ENCODE measurements around the gene IL6R.
"Not testable (repeated sequence)": the region's sequence is repeated elsewhere in the genome, so short reads cannot be mapped to it uniquely, and the experiment has no call there.

The IL6R gene

GRCh38 chr1:154481053-154481452, 75.9 kb downstream of the IL6R start:
- H3K4me1 ChIP-seq, result peaks cover 36 to 72% (median 65%) of the 10 kb centered on the region in 10 experiments
- H3K9me3 ChIP-seq (replicated peaks in 1 of 11), result no peaks in the 10 kb centered on the region
- peak overlapping the region in 8 of 11 experiments; percentile 7 to 42 (median 18); a peak in 11 of 22 replicates for H3K27ac ChIP-seq
- no peaks in the 10 kb centered on the region for H4K20me1 ChIP-seq
- H3K9ac ChIP-seq, result peak overlapping the region in 7 of 11 experiments; percentile 6 to 30 (median 23); a peak in 5 of 22 replicates
- H3K27me3 ChIP-seq, result no peaks in the 10 kb centered on the region
- H3K4me2 ChIP-seq, result peak overlapping the region in 10 of 11 experiments; percentile 1 to 33 (median 16); a peak in 12 of 22 replicates
- H3K36me3 ChIP-seq, result no peaks in the 10 kb centered on the region
- H3K4me3 ChIP-seq, result no peak overlapping the region
- no peak for TF ChIP-seq Cebpa-rat (IDR thresholded peaks at IDR 0.05)

- Histone ChIP-seq H3K9me3 (replicated peaks in 1 of 11) (no peaks in the 10 kb centered on the region), H3K27ac (peak overlapping the region in 9 of 11 experiments; percentile 34 to 78 (median 68); a peak in 16 of 22 replicates), H4K20me1 (no peaks in the 10 kb centered on the region), H3K4me2 (peak overlapping the region; percentile 55 to 84 (median 75); a peak in 21 of 22 replicates), H3K4me3 (no peak overlapping the region), H3K27me3 (no peaks in the 10 kb centered on the region), H3K4me1 (peaks cover 36 to 69% (median 65%) of the 10 kb centered on the region in 10 experiments), H3K36me3 (no peaks in the 10 kb centered on the region), H3K9ac (peak overlapping the region in 3 of 11 experiments; percentile 30 to 41 (median 38); a peak in 1 of 22 replicates)
- no peak for TF ChIP-seq Cebpa-rat (IDR thresholded peaks at IDR 0.05)
Measured at GRCh38 chr1:154483941-154484803, 79.0 kb downstream of the IL6R start.

- peak overlapping the region in 10 of 11 experiments; percentile 13 to 78 (median 68); a peak in 19 of 22 replicates for H3K27ac ChIP-seq
- H3K9me3 ChIP-seq (replicated peaks in 1 of 11), result no peaks in the 10 kb centered on the region
- no peaks in the 10 kb centered on the region for H4K20me1 ChIP-seq
- H3K4me3 ChIP-seq, result peak overlapping the region in 5 of 10 experiments; percentile 8 to 36 (median 16); a peak in 3 of 20 replicates
- peaks cover 34 to 70% (median 60%) of the 10 kb centered on the region in 10 experiments for H3K4me1 ChIP-seq
- TF ChIP-seq Cebpa-rat (IDR thresholded peaks at IDR 0.05), result peak in 8 of 11 experiments; percentile 61 to 81 (median 73); a peak in 16 of 22 replicates
- H3K9ac ChIP-seq, result peak overlapping the region in 8 of 11 experiments; percentile 1 to 41 (median 34); a peak in 12 of 22 replicates
- H3K27me3 ChIP-seq, result no peaks in the 10 kb centered on the region
- H3K36me3 ChIP-seq, result no peaks in the 10 kb centered on the region
- peak overlapping the region; percentile 55 to 84 (median 75) for H3K4me2 ChIP-seq
Measured at GRCh38 chr1:154485106-154485505, 80.0 kb downstream of the IL6R start.

- no peaks in the 10 kb centered on the region for H3K27me3 ChIP-seq
- no peaks in the 10 kb centered on the region for H3K36me3 ChIP-seq
- peak overlapping the region in 9 of 11 experiments; percentile 26 to 78 (median 68); a peak in 17 of 22 replicates for H3K27ac ChIP-seq
- peaks cover 31 to 70% (median 60%) of the 10 kb centered on the region in 10 experiments for H3K4me1 ChIP-seq
- no peaks in the 10 kb centered on the region for H4K20me1 ChIP-seq
- peak overlapping the region in 7 of 11 experiments; percentile 6 to 41 (median 32); a peak in 6 of 22 replicates for H3K9ac ChIP-seq
- H3K4me3 ChIP-seq, result no peak overlapping the region
- peak overlapping the region; percentile 55 to 84 (median 75) for H3K4me2 ChIP-seq
- no peak for TF ChIP-seq Cebpa-rat (IDR thresholded peaks at IDR 0.05)
- H3K9me3 ChIP-seq (replicated peaks in 1 of 11), result no peaks in the 10 kb centered on the region
Measured at GRCh38 chr1:154485910-154486496, 80.9 kb downstream of the IL6R start.

- Histone ChIP-seq H3K4me2 (peak overlapping the region; percentile 55 to 84 (median 75)), H3K27ac (peak overlapping the region in 9 of 11 experiments; percentile 26 to 78 (median 68); a peak in 17 of 22 replicates), H3K9ac (peak overlapping the region in 7 of 11 experiments; percentile 6 to 41 (median 32); a peak in 7 of 22 replicates), H3K4me1 (peaks cover 31 to 74% (median 59%) of the 10 kb centered on the region in 10 experiments)
- not testable (repeated sequence) for H3K27me3 ChIP-seq; H3K9me3 ChIP-seq (replicated peaks in 1 of 11); H4K20me1 ChIP-seq; H3K4me3 ChIP-seq; H3K36me3 ChIP-seq
Measured at GRCh38 chr1:154486756-154487155, 81.6 kb downstream of the IL6R start.

- Histone ChIP-seq H3K4me3 (no peak overlapping the region), H3K9ac (no peak overlapping the region), H3K4me1 (peaks cover 51 to 88% (median 78%) of the 10 kb centered on the region in 10 experiments), H3K27ac (0 out of 22 replicates have a peak overlapping the region, but pooled peaks of 1 of the 11 experiments have one; percentile 17), H3K4me2 (peak overlapping the region in 3 of 11 experiments; percentile 86 to 93 (median 87); a peak in 4 of 22 replicates), H3K27me3 (no peaks in the 10 kb centered on the region), H4K20me1 (no peaks in the 10 kb centered on the region), H3K9me3 (replicated peaks in 1 of 11) (no peaks in the 10 kb centered on the region), H3K36me3 (no peaks in the 10 kb centered on the region)
- no peak for TF ChIP-seq Cebpa-rat (IDR thresholded peaks at IDR 0.05)
Measured at GRCh38 chr1:154488922-154489321, 83.8 kb downstream of the IL6R start.

- H3K27me3 ChIP-seq, result no peaks in the 10 kb centered on the region
- peak overlapping the region in 1 of 11 experiments; percentile 22; a peak in 1 of 22 replicates for H3K27ac ChIP-seq
- H3K9me3 ChIP-seq (replicated peaks in 1 of 11), result no peaks in the 10 kb centered on the region
- no peak overlapping the region for H3K9ac ChIP-seq
- H3K36me3 ChIP-seq, result no peaks in the 10 kb centered on the region
- H3K4me1 ChIP-seq, result peaks cover 56 to 88% (median 78%) of the 10 kb centered on the region in 10 experiments
- H4K20me1 ChIP-seq, result no peaks in the 10 kb centered on the region
- H3K4me2 ChIP-seq, result peak overlapping the region in 7 of 11 experiments; percentile 11 to 93 (median 84); a peak in 13 of 22 replicates
- no peak overlapping the region for H3K4me3 ChIP-seq
- TF ChIP-seq Cebpa-rat (IDR thresholded peaks at IDR 0.05), result no peak
Measured at GRCh38 chr1:154489695-154490274, 84.6 kb downstream of the IL6R start.

GRCh38 chr1:154490317-154490716, 85.2 kb downstream of the IL6R start:
- H3K36me3 ChIP-seq, result no peaks in the 10 kb centered on the region
- H3K4me2 ChIP-seq, result peak overlapping the region in 7 of 11 experiments; percentile 11 to 93 (median 84); a peak in 13 of 22 replicates
- no peaks in the 10 kb centered on the region for H4K20me1 ChIP-seq
- H3K27me3 ChIP-seq, result no peaks in the 10 kb centered on the region
- H3K9ac ChIP-seq, result no peak overlapping the region
- H3K4me1 ChIP-seq, result peaks cover 56 to 88% (median 78%) of the 10 kb centered on the region in 10 experiments
- H3K9me3 ChIP-seq (replicated peaks in 1 of 11), result no peaks in the 10 kb centered on the region
- no peak overlapping the region for H3K4me3 ChIP-seq
- TF ChIP-seq Cebpa-rat (IDR thresholded peaks at IDR 0.05), result no peak
- H3K27ac ChIP-seq, result peak overlapping the region in 4 of 11 experiments; percentile 1 to 37 (median 16); a peak in 2 of 22 replicates

Data from BLaER1 treated with 17β-estradiol and CSF1 and Interleukin-3, amounts not matched to agents 10 nM and 100 nM (cell line).